Kidney tubule cell (primary cell): ENCODE measurements around the gene SNX6.
"Not testable (repeated sequence)": the region's sequence is repeated elsewhere in the genome, so short reads cannot be mapped to it uniquely, and the experiment has no call there.

Source experiments
- DNase-seq: peaks from one replicate; pipeline ENCODE4 v3.0.0-alpha.2; 2018; ENCODE audit warnings: low spot score

Gene SNX6

DNA sequence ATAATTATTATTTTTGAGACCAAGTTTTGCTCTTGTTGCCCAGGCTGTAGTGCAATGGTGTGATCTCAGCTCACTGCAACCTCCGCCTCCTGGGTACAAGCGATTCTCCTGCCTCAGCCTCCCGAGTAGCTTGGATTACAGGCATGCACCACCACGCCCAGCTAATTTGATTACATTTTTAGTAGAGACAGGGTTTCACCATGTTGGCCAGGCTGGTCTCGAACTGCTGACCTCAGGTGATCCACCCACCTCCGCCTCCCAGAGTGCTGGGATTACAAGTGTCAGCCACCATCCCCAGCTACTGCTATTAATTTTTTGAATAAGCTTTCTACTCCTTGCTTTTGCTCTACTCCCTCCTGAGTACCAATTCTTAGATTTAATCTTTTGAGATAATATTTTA is 108.9 kb downstream of the SNX6 start:
- not testable (repeated sequence) for DNase-seq

DNA sequence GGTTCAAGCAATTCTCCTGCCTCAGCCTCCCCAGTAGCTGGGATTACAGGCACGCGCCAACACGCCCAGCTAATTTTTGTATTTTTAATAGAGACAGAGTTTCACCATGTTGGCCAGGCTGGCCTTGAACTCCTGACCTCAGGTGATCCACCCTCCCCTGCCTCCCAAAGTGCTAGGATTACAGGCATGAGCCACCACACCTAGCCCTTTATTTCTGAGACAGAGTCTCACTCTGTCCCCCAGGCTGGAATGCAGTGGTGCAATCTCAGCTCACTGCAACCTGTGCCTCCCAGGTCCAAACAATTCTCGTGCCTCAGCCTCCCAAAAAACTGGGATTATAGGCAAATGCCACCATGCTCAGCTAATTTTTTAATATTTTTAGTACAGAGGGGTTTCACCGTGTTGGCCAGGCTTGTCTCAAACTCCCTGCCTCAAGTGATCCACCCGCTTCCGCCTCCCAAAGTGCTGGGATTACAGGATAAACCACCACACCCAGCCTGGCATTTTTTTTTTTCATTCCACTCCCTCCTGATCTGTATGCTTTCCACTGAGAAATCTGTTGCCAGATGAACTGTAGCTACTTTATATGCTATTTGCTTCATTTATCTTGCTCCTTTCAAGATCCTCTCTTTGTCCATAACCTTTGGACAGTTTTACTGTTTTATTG is 109.5 kb downstream of the SNX6 start:
- not testable (repeated sequence) for DNase-seq
